NCI-H748 (cell line): Measurements from ENCODE around the gene SLFN14.
"Not testable (repeated sequence)": the region's sequence is repeated elsewhere in the genome, so short reads cannot be mapped to it uniquely, and the experiment has no call there.

Experiments
- DNase-seq: peaks from one replicate; lab custom pipeline; 2025; ENCODE audit not compliant: unreplicated experiment; lab: John Stamatoyannopoulos, UW

Gene SLFN14

GRCh38 chr17:35559495-35560210 lies 966 bp downstream of the SLFN14 start:
- DNase-seq = no peak

- no peak for DNase-seq
These were observed 3.3 kb downstream of the SLFN14 start for GRCh38 chr17:35557353-35557752.

GRCh38 chr17:35555691-35556090 lies 4.9 kb downstream of the SLFN14 start:
- DNase-seq = no peak

DNA sequence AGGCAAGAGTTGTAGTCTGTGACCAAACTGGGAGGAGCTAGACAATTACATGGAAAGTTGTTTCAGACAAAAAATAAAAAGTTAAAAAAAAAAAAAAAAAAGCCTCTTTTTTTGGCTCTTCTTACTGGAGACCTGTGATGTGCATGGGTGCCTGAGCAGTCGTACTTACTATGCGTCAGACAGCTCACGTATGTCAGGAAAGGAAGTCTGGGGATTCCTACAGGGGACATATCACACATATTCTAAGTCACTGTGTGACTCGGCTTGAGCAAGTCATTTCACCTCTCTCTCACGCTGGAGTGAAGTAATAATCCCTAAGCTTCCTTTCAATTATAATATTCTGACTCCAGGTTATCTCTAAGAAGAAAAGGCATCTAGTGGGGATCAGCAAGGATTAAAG lies 6.0 kb downstream of the SLFN14 start:
- DNase-seq = no peak

- DNase-seq = no peak
These were observed 7.3 kb downstream of the SLFN14 start for GRCh38 chr17:35553310-35553709.

GRCh38 chr17:35548978-35549377 lies 11.6 kb downstream of the SLFN14 start:
- DNase-seq = no peak

DNA sequence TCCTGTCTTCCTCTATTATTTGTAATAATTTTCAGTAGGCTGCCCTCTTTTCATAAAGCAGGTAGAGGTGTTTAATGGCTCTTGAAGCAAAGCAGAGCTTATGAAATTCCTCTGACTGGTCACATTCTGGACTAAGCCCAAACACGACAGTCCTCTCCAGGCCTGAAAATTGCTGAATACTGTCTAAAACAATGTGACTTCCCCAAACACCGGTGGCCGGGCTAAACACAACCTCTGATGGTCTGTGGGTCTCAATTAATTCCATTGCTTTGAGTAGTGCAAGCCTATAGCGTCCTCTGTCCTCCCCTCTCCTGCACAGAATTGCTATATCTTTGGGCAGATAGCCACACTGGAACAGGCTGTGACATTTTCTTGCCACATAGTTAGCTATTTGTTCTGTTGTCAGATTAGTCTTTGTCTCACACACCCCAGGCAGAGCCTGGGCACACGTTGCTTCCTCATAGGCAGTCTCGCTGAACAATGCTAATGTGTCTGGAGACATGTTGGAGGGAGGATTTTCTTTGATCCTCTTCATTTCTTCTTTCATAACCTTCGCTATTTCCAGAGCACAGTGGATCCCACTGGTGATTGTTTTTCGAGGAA lies 12.3 kb downstream of the SLFN14 start:
- no peak for DNase-seq

- DNase-seq = no peak
These were observed 14.1 kb downstream of the SLFN14 start for GRCh38 chr17:35546487-35546886.

- no peak for DNase-seq
These were observed 15.5 kb downstream of the SLFN14 start for GRCh38 chr17:35545150-35545549.

DNA sequence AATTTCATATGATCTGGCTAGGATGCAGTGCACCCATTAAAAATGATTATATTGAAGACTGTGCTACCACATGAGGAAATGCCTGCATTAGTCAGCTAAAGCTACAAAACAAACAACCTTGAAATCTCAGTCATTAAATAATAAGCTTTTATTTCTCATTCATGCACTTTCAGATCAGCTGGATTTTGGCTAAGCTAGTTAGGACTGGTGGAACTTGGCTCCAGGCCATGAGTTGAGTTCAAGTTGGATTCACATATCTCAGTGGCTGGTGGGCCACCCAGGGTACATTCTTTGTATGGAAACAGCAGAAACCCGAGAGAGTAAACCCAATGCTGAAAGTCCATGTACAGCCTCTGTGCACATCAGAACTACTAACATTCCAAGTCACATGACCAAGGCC lies 16.8 kb downstream of the SLFN14 start:
- DNase-seq = no peak

GRCh38 chr17:35542990-35543389 lies 17.6 kb downstream of the SLFN14 start:
- DNase-seq = no peak

DNA sequence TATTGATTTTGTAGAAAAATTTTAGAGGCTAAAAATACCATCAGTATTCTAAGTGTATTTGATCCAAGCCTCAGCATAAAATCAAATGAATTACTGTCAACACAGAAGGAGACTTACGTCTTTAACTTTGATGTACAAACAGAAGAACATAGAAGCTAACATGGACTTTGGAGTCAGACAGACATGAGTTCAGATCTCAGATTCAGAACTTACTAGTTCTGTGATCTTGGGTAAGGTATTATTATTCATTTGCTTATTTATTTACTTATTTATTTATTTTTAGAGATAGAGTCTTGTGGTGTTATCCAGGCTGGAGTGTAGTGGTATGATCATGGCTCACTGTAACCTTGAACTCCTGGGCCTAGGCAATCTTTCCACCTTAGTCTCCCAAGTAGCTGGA lies 19.2 kb downstream of the SLFN14 start:
- DNase-seq = no peak

DNA sequence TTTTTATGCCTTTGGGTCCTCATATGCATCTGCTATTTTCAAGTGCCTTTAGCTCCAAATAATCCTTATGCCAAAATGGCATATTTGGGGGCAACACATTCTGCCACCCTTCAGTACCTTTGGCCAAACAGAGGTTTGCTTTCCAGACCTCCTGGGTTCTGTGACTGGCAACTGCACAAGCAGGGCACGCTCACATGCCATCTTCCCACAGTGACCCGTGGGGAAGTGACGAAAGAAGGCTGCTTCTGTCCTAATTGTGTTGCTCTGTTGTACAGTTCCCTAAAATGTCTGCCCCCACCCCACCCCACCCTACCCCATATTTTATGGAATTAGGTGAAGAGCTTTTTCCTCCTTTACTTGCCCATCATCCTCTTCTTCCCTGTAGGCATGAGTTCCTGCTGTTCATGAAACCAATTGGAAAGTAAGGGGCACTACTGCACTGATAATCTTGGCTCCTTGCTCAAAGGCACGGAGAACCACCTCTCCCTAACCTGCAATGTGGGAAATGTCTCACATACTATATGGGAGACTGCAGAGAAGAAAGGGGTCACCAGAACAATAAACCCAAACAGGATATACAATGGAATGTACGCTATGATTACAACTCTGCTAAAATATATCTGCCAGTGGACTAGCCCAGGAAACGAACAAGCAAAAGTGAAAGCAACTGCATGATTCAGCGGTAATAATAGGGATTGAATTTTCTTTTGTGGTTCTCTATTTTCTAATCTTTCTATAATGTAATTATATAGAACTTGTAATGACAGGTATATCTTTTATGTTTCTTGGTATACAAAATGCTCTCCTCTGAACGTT lies 19.8 kb downstream of the SLFN14 start:
- DNase-seq = no peak

- DNase-seq = no peak
These were observed 21.0 kb downstream of the SLFN14 start for GRCh38 chr17:35539659-35540026.

GRCh38 chr17:35537601-35538141 lies 22.9 kb downstream of the SLFN14 start, which contains the start of gene SLFN12L:
TSS of gene SLFN12L (minus strand) at chr17:35537678. CDS start at chr17:35522364, 15,314 bp downstream.
- DNase-seq = no peak

DNA sequence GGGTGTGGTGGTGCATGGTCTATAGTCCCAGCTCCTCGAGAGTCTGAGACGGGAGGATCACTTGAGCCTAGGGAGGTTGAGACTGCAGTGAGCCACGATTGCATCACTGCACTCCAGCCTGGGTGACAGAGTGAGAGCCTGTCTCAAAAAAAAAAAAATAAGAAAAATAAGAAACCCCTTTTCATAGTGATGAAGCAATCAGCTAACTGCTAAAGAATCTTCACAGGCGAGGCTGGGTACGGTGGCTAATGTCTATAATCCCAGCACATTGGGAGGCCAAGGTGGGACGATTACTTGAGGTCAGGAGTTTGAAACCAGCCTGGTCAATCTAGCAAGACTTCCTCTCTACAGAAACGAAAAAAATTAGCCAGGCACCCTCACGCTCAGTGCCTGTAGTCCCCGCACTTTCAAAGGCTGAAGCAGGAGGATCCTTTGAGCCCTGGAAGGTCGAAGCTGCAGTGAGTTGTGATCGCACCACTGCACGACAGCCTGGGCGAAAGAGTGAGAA lies 23.9 kb downstream of the SLFN14 start:
- DNase-seq = no peak

GRCh38 chr17:35535406-35535805 lies 25.2 kb downstream of the SLFN14 start:
- not testable (repeated sequence) for DNase-seq

- DNase-seq = no peak
These were observed 26.0 kb downstream of the SLFN14 start for GRCh38 chr17:35534576-35535093.

GRCh38 chr17:35531160-35531559 lies 29.5 kb downstream of the SLFN14 start:
- no peak for DNase-seq

- DNase-seq = no peak
These were observed 30.8 kb downstream of the SLFN14 start for GRCh38 chr17:35529866-35530265.

DNA sequence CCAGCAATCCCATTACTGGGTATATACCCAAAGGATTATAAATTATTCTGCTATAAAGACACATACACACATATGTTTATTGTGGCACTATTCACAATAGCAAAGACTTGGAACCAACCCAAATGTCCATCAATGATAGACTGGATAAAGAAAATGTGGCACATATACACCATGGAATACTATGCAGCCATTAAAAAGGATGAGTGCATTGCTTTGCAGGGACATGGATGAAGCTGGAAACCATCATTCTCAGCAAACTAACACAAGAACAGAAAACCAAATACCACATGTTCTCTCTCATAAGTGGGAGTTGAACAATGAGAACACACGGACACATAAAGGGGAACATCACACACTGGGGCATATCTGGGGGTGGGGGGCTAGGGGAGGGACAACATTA lies 31.3 kb downstream of the SLFN14 start:
- not testable (repeated sequence) for DNase-seq
